T-helper 1 cell (primary cell): Measurements from ENCODE around the gene ABTB1.
A peak's percentile ranks its signal among the peaks of the same experiment; 100 is the strongest.
"Not testable (repeated sequence)": the region's sequence is repeated elsewhere in the genome, so short reads cannot be mapped to it uniquely, and the experiment has no call there.

Experiments
- DNase-seq, 5 donors: peaks; one replicate each; pipeline ENCODE4 v3.0.0-alpha.2; 2012 to 2020

Gene ABTB1

GRCh38 chr3:127688416-127689265, 15.9 kb downstream of the ABTB1 start:
- DNase-seq: no peak

- no peak for DNase-seq
Measured at GRCh38 chr3:127689266-127689860, 16.6 kb downstream of the ABTB1 start.

DNA sequence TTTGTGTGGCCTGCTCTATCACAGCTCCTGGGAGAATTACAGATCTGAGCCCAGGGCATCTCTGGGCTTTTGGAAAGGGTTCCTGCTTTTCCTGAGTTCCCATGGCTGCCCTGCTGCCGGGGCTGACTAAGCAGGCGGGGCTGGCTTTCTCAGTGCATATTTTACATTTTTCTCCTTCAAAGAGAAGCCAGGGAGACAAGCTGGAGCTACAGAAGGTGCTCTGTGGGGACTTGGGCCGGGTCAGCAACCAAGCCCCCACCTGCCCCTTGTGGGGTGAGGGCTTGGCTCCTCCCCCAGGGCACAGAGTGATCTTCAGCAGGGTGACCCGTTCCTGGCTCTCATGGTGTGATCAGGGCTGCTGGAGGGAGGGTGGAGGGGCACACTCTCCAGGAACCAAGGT, 17.4 kb downstream of the ABTB1 start:
- no peak for DNase-seq

DNA sequence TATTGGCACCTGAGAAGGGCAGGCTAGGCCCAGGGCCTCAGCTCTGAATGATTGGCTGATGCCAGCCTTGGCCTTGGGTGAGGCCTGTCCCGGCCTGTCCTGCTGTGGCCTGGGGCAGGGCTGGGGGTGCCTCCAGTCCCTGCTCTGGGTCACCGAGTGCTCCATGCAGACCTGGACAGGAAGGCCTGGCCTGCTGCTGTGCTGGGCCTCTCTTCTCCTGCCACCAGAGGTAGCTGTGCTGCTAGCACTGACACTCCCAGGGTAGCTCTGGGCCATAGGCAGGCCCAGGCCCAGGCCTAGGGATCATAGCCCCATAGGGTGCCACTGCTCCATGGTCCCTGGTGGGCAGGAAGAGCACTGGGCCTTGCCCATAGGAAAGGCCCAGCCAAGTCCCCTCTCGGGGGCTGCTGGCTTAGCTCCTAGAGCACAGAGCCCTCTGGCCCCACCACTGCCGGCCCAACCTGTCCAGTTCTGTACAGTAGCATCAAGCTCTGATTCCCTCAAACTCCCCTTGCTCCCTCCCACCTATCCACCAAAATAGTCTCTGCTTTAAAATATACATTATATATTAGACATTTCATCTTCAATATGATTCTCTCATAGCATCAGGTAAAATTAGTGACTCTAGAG, 18.2 kb downstream of the ABTB1 start:
- no peak for DNase-seq

GRCh38 chr3:127691489-127691888, 18.7 kb downstream of the ABTB1 start:
- DNase-seq: no peak

- no peak for DNase-seq
Measured at GRCh38 chr3:127691974-127692373, 19.2 kb downstream of the ABTB1 start.

DNA sequence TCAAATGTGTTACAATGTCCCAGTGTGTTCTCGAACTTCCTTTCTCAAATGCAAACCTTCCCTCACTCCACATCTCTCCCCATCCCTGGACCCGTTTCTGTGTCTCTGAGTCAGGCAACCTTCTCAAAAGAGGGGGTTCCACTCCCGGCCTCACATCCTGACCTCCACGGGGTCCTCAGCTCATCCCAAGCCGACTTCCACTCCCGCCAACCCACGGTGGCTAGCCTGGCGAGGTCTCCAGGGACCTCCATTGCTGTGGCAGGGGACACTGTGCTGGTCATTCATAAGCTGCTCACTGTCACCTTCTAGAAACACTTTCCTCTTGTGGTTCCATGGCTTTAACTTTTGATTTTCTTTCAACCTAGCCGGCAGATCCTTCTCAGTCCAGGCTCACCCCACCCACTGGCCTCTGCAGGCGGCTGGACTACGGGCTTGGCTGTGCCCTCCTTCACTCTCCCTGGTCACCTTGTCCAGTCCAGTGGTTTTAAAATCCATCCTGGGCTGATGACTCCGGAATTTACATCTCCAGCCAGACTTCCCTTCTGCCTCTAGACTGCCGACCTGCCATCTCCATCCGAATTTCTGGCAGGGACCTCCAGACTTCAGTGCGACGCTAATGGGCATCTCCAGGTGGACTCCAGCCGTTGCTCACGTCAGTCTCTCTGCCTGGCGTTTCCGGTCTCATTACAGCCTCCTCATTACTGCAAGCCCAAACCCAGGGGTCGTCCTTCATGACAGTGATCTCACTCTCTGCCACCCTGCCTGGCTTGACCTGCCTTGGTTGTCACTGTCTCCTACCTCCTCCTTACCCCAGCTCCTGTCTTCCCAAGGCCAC, 20.0 kb downstream of the ABTB1 start:
- DNase-seq: no peak

GRCh38 chr3:127693336-127693843, 20.6 kb downstream of the ABTB1 start:
- no peak for DNase-seq

DNA sequence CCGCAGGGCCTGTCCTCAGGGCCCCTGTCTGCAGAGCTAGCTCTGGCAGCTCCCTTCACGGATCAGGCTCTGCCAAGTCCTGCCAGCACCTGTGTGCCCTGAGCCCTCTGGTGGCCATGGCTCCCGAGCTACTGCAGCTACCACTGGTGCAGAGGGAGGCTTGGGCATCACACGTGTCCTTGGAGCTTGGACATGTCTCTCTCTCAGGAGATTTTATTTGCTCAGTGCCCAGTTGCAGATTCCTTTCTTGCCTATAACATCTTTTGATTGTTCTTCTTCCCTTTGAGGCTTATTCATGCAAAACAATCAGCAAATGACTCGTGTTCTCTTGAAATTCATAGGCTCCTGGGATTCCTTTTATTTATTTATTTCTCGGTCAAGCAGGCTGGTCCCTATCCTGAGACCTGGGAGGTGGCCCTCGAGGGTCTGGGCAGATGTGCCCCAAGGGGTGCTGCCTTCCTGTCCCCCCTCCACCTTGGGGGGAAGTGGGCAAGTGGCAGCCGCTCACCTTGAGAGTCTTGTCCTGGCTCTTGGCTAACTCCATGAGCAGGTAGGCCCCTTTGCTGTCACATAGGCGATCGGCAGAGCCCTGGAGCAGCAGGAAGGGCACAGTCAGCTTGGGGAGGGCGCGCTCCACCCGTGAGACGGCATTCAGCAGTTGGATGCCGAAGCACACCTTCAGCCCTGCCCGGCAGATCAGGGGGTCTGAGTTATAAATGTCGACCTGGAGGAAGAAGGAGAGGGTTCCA, 21.9 kb downstream of the ABTB1 start:
- DNase-seq: peak in 3 of 5 donors; percentile 29 to 52 (median 36)

DNA sequence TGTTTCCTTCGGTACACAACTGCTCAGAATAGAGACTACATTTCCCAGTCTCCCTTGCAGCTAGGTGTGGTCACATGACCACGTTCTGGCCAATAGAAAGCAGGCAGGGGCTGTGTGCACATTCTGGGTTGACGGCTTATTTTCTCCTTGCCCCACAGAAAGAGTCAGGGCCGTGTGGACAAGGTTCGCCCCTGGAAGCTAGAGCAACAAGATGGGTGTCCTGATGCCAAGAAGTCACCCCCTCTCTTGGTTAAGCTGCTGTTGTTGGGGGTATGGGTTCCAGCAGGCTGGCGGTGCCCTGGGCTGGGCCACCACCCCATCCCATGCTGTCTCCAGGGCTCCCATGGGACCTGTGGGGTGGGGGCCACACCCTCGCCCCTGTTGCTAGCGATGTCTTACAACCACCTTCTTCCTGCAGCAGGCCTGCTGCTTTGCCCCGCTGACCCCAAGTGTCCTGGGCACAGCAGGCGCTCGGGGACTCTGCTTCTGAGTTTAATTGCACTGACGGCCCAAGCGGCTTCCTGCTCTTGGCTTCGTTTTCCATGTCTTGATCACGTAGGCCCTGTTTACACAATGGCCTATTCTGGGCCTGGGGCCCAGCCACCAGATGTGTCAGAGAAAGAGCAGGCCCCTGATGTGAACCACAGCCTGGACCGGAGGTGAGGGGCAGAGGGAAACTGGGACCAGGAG, 24.9 kb downstream of the ABTB1 start:
- DNase-seq: peak in 3 of 5 donors; percentile 19 to 48 (median 21)

DNA sequence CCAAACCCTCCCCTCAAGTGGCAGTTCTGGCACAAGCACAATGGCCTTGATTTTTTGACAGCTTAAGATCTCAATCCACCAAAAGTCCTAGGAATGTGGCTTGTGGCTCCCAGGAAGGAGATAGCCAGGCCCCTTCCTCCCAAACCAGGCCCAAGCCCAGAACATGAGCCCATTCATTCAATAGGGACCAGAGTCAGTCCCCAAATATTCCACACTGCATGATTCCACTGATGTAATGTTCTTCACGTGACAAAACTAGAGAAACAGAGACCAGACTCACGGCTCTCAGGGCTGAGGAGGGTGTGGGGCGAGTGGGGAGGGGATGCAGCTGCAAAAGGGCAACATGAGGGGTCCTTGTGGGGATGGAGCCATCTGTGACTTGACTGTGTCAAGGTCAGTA, 25.5 kb downstream of the ABTB1 start:
- DNase-seq: no peak

DNA sequence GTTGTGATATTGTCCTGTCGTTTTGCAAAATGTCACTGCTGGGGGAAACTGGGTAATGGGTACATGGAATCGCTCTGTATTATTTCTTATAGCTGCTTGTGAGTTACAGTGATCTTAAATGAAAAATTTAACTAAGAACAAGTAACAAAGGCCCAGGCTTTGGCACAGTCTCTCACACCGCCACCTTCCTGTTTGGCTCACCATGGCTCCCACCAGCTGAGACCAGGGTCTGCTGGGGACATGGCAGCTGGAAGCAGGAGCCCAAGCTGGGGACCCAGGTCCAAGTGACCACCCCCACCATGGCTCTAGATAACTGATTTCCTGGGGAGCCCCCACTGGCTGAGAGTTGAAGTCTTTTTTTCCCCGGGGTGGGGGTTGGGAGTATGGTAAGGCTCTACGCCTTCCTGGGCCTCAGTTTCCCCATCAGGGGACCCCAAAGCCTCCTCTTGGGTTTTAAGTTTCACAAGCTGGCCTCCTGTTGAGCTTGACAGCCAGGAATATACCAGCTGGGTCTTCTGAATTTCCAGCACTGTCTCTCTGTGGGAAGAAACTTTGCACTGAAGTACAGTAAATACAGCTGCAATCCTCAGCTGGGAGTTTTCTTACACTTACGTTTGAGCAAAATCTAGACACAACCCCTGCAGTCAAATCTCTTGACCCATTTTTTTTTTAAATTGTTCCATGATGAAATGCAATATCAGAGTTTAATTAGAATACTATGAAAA, 26.1 kb downstream of the ABTB1 start:
- DNase-seq: no peak

- DNase-seq: no peak
Measured at GRCh38 chr3:127699416-127700300, 26.9 kb downstream of the ABTB1 start.

DNA sequence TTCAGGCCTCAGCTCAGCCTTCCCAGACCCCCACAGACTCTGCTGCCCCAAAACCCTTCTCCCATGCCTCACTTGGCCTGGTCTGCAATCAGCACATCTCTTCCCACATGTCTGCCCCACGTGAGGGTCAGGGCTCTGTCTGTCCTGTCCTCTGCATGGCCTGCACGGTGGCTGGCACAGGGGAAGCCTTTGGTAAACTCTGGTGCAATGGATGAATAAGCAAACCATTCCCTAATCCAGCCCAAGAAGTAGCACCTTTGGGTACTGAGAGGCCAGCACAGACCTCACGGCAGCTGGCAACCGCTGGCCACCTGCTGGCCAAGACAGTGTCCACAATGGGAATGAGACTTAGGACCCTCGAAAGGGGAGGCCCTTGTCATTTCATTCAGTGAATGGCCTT, 27.7 kb downstream of the ABTB1 start:
- DNase-seq: no peak

GRCh38 chr3:127701280-127701911, 28.6 kb downstream of the ABTB1 start:
- DNase-seq: no peak

GRCh38 chr3:127702151-127702578, 29.4 kb downstream of the ABTB1 start:
- no peak for DNase-seq

DNA sequence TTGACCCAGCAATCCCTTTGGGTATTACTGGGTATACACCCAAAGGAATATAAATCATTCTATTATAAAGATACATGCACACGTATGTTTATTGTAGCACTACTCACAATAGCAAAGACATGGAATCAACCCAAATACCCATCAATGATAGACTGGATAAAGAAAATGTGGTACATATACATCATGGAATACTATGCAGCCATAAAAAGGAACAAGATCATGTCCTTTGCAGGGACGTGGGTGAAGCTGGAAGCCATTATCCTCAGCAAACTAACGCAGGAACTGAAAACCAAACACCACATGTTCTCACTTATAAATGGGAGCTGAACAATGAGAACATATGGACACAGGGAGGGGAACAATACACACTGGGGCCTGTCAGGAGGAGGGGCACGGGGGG, 32.1 kb downstream of the ABTB1 start:
- DNase-seq: not testable (repeated sequence)

- no peak for DNase-seq
Measured at GRCh38 chr3:127706312-127706711, 33.6 kb downstream of the ABTB1 start.

- no peak for DNase-seq
Measured at GRCh38 chr3:127706785-127707351, 34.1 kb downstream of the ABTB1 start.
